HPDE6-E6E7 (cell line): ENCODE data around the gene MAPK4.

Experiments
- DNase-seq: peaks from one replicate; pipeline ENCODE4 v3.0.0; 2011; ENCODE audit warnings: missing footprints; ENCODE audit errors: extremely low spot score

MAPK4 gene

DNA sequence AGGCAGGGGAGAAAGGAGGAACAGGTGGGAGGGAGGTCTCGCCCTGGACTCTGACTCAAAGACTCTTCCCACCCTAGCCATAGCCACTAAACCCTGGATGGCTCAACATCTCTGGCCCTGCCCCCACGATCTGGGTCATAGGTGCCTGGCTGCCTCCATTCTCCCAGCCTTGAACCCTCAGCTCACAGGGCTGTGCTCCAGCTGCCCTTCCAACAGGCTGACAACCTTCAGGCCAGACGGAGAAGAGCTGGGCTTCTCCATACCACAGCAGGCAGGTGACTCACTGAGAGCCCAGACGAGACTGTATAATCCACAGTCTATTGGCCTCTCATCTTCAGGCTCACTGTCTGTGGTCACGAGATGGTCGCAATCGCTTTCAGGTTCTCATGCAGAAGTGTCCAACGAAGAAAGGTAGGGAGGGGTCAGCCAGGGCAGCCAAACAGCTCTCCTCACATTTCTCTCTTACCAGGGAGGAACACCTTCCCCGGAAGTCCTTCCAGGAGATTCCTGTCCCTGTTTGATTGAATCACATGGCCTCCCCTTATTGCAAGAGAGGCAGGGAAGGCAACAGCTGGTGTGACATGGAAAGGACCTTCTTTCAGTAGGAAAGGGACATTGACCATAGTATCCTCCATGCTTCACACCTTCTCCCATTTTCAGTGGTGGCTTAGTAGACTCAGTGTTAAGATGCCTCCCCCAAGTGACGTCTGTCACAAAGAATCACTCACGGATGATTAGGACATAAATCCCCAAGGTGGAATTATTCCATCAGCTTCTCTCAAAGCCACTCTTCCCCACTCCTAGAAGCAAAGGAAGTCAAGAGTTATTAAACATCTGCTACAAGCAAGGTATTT lies 159.8 kb downstream of the MAPK4 start:
- no peak for DNase-seq

DNA sequence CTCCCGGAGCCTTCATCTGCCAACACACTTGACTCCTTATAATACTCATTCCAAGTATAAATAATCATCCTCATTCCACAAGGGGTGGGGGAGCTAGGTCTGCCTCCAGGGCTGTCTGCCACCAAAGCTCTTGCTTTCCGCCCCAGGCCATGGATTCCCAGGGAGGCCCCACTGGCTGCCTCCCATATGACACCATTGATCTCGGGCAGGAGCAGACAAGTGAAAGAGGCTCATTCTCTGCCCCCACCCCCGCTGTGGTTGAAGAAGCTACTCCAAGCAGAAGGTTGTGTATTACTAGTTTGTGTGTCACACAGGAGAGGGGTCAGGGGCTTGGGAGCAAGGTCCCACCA lies 160.4 kb downstream of the MAPK4 start:
- DNase-seq, result no peak

DNA sequence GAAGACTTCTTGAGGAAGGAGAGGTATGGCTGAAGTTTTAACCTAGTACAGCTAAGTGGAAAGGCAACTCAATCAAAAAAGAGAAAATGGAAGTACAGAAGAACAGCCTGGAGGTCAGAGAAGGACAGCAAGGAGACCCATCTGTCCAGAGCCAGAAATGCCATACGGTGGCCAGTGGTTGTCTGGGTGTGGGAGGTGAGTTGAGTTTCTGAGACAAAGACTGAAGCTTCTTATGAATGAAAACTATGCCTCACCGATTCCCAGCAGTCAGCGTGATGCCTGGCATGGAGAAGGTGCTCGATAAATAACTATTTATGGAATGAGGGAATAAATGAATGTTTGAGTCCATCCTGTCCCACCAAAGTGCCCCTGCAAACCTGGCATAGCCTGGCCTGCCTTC lies 161.1 kb downstream of the MAPK4 start:
- DNase-seq, result no peak

DNA sequence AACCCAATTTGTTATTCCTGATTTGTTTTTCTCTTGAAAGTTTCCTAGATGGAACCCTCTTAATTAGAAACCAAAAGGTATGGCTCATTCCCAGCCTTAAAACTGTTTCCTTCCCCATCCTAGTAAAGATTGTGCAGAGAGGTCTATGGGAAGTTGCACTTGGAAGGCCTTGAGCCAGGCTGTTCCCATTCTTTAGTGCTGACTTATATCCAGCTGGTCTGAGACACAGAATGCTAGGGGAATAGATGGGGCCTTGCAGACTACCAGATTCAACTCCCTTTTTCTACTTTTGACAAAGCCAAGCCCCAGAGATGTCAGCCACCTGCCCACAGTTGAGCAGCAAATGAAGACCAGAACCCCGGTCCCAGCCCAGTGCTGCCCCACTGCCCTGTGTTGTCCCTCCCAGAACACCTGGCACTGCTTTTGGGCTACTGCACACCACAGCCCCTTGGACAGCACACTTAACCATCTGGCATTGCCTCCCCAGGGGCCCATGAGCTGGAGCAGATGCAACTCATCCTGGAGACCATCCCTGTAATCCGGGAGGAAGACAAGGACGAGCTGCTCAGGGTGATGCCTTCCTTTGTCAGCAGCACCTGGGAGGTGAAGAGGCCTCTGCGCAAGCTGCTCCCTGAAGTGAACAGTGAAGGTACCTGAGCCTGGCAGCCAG lies 161.7 kb downstream of the MAPK4 start:
- DNase-seq, result no peak

DNA sequence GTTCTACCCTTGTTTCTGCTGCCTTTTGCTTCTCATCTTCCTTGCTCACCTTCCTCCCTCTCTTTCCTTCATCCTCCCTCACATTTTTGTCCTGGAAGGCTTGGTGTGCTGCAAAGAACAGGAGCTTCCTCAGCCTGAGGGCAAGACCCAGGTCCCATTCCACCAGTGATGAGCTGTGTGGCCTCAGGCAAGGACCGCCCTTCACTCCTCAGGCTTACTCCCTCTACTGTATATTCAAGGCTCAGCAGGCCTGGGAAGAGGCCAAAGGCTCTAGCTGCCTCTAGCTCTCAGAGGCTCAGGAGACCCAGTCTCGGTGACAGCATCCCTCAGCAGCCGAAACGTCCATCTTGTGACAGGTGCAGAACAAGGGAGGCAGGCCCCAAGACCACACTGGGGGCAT lies 162.4 kb downstream of the MAPK4 start:
- DNase-seq, result no peak

DNA sequence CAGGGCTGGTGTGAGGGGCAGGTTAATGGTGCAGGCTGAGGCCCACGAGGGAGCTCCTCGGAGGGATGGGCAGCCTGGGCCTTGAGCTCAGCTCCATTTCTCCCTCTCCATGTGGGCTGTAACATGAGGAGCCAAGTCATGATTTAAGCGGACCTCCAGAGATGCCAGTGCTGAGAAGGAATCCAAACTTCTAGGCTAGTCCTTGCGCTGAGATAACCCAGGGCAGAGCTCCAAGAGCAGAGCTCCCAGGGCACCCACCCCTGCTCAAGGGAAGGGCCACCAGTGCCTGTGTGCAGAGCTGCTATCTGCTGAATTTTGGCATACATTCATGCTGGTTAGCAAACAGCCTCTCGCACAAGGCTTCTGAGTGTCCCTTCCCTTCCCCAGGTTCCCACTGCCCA lies 164.9 kb downstream of the MAPK4 start:
- no peak for DNase-seq

DNA sequence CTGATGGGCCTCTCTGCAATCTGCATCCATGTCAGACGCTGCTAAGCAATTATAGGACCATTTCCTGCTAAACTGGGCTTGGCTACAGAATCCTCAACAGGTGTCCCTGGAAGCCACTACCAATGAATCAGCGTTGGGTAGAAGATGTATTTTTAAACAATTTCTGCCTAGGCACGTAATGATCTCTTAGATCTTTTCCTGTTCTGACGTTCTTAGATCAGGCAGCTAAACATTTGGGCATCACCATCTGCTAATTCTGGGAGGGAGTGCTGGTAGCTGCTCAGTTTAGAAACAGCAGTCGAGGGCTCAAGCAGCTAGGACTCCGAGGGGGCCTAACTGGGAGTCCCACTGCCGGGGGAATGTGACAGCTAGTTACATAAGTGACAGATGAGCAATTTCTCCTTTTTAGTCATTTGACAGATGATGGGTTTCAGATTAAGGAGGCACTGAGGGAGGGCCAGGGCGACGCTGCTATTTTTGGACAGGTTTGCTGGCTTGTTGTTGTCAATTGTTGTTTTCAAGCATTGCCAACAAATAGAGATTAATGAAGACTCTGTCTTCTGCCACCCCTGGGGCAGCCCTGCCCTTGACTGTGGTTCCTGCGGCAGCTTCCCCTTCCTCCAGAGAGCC lies 167.2 kb downstream of the MAPK4 start:
- no peak for DNase-seq

DNA sequence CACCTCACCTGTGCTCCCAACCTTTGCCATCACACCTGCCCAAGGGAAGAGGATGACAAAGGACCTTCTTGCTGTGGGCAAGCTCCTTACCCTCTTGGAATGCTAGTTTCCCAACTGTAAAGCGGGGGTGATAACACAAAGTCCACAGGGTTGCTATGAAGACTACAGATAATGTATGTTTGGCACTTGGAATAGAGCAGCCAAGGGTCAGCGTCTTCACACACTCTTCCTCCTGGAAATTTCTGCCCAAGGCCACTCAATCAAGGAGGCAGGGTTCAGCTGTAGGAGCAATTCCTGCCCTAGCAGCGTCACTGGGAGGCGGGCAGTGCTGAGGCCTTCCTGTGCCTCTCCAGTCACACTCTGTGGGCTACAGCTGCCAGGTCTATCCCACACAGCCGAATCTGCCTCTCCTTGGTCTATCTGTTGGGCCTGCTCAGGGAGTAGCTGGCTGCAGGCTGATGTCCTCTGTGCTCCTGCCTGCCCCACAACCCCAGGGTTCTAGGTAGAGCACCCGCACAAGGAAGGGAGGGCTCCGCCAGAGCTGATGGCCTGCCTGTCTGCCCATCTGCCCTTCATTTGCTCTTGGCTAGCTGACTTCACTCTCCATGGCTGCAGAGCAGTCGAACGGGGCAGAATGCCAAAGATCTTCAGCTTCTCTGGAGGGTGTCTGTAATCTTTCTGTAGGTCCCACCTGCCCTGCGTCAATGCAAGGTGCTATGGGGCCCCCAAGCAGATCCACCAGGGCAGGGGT lies 168.0 kb downstream of the MAPK4 start:
- no peak for DNase-seq

DNA sequence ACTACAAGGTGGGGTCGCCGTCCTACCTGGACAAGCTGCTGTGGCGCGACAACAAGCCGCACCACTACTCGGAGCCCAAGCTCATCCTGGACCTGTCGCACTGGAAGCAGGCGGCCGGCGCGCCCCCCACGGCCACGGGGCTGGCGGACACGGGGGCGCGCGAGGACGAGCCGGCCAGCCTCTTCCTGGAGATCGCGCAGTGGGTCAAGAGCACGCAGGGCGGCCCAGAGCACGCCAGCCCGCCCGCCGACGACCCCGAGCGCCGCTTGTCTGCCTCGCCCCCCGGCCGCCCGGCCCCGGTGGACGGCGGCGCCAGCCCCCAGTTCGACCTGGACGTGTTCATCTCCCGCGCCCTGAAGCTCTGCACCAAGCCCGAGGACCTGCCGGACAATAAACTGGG lies 169.5 kb downstream of the MAPK4 start:
- no peak for DNase-seq

DNA sequence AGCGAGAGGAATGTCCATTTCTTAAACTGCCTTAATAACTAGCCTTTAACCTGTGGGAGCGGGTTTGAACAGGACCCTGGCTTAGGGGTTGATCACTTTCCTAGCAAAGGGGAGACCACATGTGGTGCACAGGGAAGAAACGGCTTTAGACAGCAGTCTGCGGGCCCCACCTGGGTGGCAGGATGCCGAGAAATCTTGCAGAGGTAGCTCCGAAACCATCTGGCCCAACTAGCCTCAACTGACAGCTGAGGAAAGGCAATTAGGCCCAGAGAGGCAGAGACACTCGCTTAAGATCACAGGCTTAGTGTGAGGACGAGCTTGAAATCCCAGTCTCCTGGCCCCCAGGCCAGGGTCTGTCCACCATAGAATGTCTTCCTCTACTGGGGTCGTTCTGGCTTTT lies 170.1 kb downstream of the MAPK4 start:
- DNase-seq, result no peak

DNA sequence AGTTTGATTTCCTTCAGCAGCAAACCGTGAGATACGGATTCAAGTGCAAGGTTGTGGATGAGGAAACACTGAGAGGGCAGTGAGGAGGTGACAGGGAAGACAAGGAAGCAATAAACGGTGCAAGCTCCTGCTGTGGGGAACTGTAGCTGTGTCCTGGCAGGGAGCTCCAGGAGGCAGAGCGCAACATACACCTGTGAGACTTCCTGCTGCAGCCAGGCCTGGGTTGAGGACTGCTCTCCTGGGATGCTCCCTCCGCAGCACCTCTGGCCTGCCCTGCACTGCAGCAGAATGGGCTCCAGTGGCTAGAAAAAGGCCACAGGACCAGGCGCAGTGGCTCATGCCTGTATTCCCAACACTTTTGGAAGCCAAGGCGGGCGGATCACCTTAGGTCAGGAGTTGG lies 174.5 kb downstream of the MAPK4 start:
- DNase-seq, result no peak

DNA sequence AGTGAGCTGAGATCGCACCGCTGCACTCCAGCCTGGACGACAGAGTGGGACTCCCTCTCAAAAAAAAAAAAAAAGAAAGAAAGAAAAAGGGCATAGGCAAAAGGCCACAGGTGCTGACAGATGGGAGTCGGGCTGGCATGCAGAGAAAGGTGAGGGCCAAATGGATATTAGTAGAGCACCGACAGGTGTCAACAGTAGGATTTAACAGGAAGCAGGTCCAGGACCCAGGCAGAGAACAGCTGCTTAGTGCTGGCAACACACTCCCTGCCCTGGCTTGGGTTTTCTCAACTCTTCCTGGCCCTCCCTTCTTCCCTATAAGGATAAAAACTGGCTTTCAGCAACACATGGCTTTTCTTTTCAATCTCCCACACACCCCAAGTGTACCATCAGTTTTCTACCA lies 175.0 kb downstream of the MAPK4 start:
- DNase-seq, result no peak

DNA sequence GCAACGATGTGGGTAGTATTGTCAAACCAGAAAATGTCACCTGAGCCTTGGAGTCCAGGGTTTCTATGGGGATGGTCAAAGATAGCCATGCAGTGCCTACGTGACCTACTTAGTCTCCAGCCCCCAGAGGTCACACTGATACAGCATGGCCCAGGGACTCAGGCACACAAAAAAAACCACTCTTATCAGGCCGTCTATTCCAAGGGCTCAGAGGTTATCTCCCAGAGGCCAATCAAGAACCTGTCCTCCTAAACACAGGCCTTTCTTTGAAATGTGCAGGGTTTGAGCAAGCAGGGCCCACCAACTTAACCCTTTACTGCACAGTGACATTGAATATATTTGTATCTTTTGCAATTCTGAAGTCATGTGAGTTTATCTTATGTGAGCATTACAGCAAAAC lies 177.2 kb downstream of the MAPK4 start:
- no peak for DNase-seq

DNA sequence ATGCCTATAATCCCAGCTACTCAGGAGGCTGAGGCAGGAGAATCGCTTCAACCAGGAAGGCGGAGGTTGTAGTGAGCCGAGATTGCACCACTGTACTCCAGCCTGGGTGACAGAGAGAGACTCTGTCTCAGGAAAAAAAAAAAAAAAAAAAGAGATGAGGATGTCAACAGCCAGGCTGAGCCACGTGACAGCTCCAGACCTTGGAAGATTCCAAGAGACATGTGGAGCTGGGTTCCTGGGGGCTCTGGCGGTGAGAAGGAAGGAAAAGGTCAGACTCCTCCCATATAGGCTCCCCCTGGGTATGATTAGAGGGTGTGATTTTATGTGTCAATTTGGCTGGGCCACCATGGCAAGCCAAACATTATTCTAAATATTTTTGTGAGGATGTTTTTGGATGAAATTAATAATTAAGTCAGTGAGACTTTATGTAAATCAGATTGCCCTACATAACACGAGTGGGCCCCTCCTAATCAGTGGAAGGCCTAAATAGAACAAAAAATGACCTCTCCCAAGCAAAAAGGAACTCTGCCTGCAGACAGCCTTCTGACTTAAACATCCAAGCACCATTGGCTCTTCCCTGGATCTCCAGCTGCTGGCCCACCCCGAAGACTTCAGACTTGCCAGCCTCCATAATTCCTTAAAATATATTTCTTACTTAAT lies 178.3 kb downstream of the MAPK4 start:
- DNase-seq, result no peak

DNA sequence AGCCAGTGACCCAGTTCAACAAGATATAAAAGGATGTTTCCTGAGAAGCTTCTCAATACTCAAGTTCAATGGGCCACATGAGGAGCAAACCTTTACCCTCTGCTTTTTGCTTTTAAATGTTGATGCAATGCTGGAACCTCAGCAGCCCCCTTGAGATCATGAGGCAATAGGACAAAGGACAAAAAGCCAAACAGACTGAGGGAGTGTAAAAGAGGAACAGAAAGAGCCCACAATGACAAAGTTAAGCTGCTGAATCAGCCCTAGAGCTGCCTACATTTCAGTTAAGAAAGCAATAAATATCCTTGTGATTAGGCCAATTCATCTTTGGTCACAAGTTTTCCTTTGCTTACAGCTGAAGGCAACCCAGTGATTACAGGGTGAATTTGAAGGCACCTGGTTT lies 183.1 kb downstream of the MAPK4 start:
- no peak for DNase-seq

DNA sequence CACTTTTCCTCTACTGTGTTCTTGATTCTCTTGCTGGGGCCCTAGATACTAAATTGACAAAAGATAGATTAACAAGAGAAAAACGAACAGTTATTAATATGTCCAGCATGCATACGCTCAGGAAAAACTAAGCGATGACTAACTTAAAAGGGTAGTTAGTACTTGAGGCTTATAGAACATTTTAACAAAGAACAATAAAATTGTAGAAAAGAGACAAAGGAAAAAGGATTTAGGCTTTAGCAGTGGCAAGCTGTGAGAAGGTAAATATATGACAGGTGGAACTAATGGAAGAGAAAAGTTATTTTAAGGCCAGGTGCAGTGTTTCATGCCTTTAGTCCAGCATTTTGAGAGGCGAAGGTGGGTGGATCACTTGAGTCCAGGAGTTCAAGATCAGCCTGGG lies 184.4 kb downstream of the MAPK4 start:
- DNase-seq, result no peak

DNA sequence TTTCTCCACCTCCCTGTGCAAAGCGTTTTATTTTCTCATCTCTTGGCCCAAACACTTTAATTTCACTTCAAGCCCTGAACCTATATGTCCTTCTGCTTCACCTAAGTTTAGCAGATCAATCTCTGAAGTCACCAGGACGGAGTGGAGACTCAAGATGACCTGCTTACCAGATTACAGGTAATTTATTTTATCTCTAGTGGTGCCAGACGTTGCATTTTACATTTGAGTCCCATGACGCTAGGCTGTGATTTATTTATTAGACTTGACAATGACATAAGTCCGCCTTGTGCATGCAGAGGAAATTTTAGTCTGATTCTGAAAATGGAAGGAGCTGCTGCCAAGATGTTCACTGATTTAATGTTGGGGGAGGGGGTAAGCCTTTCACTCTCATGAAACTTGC lies 186.1 kb downstream of the MAPK4 start:
- DNase-seq, result no peak

DNA sequence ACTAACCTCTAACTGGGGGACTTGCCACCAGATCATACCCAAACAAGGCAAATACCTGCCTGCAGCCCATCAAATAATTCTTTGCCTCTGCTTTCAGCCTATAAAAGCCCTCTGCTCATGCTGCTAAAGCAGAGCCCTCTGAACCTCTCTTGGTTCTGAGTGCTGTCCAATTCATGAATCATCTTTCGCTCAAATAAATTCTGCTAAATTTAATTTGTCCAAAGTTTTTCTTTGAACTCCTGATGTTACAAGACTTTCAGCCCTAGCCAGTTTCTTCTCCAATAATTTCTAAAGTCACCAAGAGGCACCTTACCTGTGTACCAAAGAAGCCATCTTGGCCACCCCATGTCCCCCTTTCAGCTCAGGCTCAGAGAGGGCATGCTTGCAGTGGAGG lies 188.0 kb downstream of the MAPK4 start:
- DNase-seq, result no peak

DNA sequence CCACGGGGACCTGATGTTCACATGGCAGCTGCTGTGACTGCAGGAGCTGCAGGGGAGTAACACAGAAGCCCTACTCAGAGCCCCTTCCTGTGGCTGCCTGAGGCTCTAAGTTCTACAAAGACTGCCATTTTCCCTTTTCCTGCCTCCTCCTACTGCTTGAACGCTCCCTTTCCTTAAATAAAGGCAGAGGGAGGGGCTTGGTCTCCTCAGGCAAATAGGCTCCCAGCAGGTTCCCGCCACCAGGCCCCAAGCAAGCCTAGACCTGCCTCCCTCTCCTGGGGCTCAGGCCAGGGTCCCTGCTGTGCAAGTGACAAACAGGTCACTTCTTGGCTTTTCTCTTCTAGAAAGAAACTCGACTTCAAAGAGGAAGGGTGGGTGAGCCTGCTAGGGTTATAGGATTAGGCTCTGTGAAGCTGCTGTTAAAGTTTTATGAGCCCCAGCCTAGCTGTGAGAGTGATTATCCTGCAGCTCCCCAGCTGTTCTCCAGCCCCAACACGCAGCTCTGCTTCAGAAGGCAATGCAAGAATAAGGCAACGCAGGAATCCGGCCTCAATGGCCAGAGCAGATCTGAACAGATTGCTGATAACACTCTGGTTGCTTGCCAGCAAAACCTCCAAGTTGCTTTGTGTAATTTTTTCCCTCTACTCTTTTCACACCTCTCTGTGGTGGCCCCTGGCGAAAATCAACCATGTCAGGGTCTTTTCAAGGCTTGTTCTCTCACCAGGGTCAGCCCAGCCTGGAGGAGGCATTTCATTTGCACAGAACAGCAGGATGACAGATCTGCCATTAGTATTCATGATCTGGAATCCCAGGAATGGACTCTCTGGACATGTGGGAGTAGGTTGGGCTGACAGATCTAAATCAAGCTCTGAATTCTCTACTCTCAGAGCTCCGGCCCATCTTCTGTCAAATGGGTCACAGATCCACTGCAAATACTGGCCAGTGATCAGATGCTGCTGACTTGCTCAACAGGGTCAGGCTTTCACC lies 188.6 kb downstream of the MAPK4 start:
- no peak for DNase-seq

DNA sequence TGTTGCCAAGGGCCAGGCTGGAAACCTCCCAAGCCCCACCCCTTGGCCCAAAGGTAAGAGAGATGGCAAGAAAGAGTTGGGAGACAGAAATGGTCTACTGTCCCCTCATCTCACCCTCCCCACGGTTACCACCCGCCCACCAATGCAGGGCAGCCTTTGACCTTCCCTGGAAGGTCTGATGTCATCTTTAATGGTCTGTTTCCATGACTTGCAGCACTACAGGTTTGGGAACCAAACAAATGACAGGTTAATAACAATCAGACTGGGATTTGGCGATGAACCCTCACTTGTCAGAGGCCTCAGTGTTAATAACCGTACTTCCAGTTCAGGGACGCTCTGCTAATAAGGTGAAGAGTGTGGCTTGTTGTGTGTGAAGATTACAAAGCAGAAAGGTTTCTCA lies 189.5 kb downstream of the MAPK4 start:
- DNase-seq, result no peak

DNA sequence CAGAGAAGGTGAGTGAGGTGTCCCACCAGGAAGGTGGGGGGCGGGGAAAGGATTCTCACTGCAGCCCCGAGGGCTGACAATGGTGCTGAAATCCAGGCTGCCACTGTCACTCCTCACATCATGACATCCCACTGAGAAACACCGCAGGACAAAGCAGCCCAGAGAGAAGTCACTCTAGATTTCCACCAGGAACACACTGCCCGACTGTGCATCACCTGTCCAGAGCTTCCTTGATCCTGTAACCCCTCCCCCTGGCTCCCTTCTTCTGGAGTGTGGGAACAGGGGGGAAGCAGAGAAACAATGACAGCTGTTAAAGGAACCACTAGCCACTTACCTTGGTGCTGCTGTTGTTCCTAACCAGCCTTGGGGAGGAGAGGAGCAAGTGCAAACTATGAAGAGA lies 190.1 kb downstream of the MAPK4 start:
- DNase-seq, result no peak
